HepG2 (cell line): Measurements from ENCODE around the gene ASB8. TPM values are rescaled to one million over a fixed set of nuclear protein-coding genes. Genes with fewer than 3 reads are reported as not detected.

ENCODE experiments used
- ATAC-seq: fragments of 200-7000 bp; cut with Tn5 transposase; 3 replicates; pipeline ENCODE4 v1.9.1; 2020; ENCODE audit warnings: mild to moderate bottlenecking, moderate library complexity
- BruUV-seq: library from RNA; stranded (reverse); fragments of 400-500 nt; replicated peaks from 2 replicates; lab custom pipeline; 2021; lab: Mats Ljungman, UMichigan
- CTCF ChIA-PET: fragments of 300-600 bp; formaldehyde crosslinking; extraction: SDS; loops from one replicate; lab custom pipeline; 2021; ENCODE audit warnings: low total read pairs, inconsistent platforms, low intra/inter-chr PET ratio; lab: Yijun Ruan, JAX
- POLR2A ChIA-PET: fragments of 350-600 bp; sonication (Branson Sonifier 250); formaldehyde crosslinking; loops from one replicate; lab custom pipeline; 2020; ENCODE audit warnings: antibody characterized with exemption, inconsistent platforms; lab: Yijun Ruan, JAX
- DNase-seq: peaks from one replicate; pipeline ENCODE4 v3.0.0-alpha.2; 2015; ENCODE audit warnings: low spot score
- FAIRE-seq: peaks from 3 replicates; lab custom pipeline; 2011; peaks lifted over from hg19 to GRCh38; lab: Jason Lieb, UNC
- H2AFZ ChIP-seq: one replicate; pipeline ENCODE4 v1.6.1; 2011; ENCODE audit warnings: low read length, inconsistent platforms
- H3K27ac ChIP-seq: fragments of 300-600 bp; 3 replicates; pipeline ENCODE4 v1.8.0; 2011; ENCODE audit warnings: mixed run types, mild to moderate bottlenecking, mixed read lengths, low read length, inconsistent platforms; ENCODE audit not compliant: insufficient read depth; ENCODE audit errors: extremely low read length
- H3K27me3 ChIP-seq, 2 experiments: fragments of 200-600 bp in 1 of 2; 2 replicates in 1 of 2; 3 replicates in 1 of 2; pipeline versions ENCODE4 v1.6.0 to v1.8.0; 2011; ENCODE audit warnings: low read length in 2 of 2, mild to moderate bottlenecking in 2 of 2, moderate library complexity in 2 of 2, inconsistent platforms in 1 of 2; ENCODE audit not compliant: insufficient read depth in 2 of 2, control insufficient read depth in 1 of 2
- H3K36me3 ChIP-seq, 2 experiments: fragments of 200-600 bp in 1 of 2; replicated peaks in 1 of 2; 2 replicates in 1 of 2; 3 replicates in 1 of 2; pipeline versions ENCODE4 v1.5.1 to v1.8.0; 2011; ENCODE audit warnings: low read length in 2 of 2, inconsistent platforms in 1 of 2; ENCODE audit not compliant: insufficient read depth in 2 of 2, control insufficient read depth in 1 of 2
- H3K4me1 ChIP-seq: 2 replicates; pipeline ENCODE4 v1.5.1; 2012; ENCODE audit warnings: low read length, inconsistent platforms; ENCODE audit not compliant: insufficient read depth
- H3K4me2 ChIP-seq: 2 replicates; pipeline ENCODE4 v1.6.0; 2011; ENCODE audit warnings: low read depth, low read length, inconsistent platforms
- H3K4me3 ChIP-seq, 3 experiments: fragments of 200-600 bp in 1 of 3; sonication (generic), shearing (Covaris generic) in 1 of 3; replicated peaks in 1 of 3; 2 replicates each; pipeline ENCODE4 v1.5.1; 2011 to 2016; ENCODE audit warnings: low read length in 3 of 3, inconsistent platforms in 2 of 3, low read depth in 2 of 3, mild to moderate bottlenecking in 2 of 3, control low read depth in 1 of 3, mixed read lengths in 1 of 3; ENCODE audit not compliant: insufficient read depth in 1 of 3
- H3K79me2 ChIP-seq: one replicate; pipeline ENCODE4 v1.6.1; 2011; ENCODE audit warnings: low read length, inconsistent platforms; ENCODE audit not compliant: insufficient read depth
- H3K9ac ChIP-seq: 2 replicates; pipeline ENCODE4 v1.6.0; 2011; ENCODE audit warnings: mild to moderate bottlenecking, low read depth, low read length, inconsistent platforms; ENCODE audit not compliant: insufficient read depth
- H3K9me3 ChIP-seq: 2 replicates; pipeline ENCODE4 v1.5.1; 2012; ENCODE audit warnings: mild to moderate bottlenecking, low read length
- H4K20me1 ChIP-seq: 2 replicates; pipeline ENCODE4 v1.6.0; 2011; ENCODE audit warnings: inconsistent platforms, mild to moderate bottlenecking, low read length, moderate library complexity; ENCODE audit not compliant: insufficient read depth
- ATF5 ChIP-seq: sonication (generic); formaldehyde crosslinking; IDR thresholded peaks from 2 replicates; pipeline ENCODE4 v1.4.0; 2020; ENCODE audit warnings: mild to moderate bottlenecking, low read depth, missing genetic modification reagents
- EZH2 ChIP-seq: conservative IDR thresholded peaks from 2 replicates; pipeline ENCODE4 v1.6.1; 2012; ENCODE audit warnings: mild to moderate bottlenecking, low read depth, low read length, moderate library complexity
- MBD4 ChIP-seq: IDR thresholded peaks from 2 replicates; pipeline ENCODE4 v1.6.1; 2012; ENCODE audit warnings: low read length, inconsistent platforms, borderline replicate concordance
- RFXANK ChIP-seq: IDR thresholded peaks from 2 replicates; pipeline ENCODE4 v1.6.1; 2016
- ZUFSP ChIP-seq: sonication (generic); formaldehyde crosslinking; IDR thresholded peaks from 2 replicates; pipeline ENCODE4 v1.9.0; 2021; ENCODE audit warnings: missing genetic modification reagents, mild to moderate bottlenecking, borderline replicate concordance
- WGBS: methylation state at CpG from one replicate; pipeline ENCODE4 v1.1.6; 2017; ENCODE audit warnings: low lambda C conversion rate; 5-methylcytosine and 5-hydroxymethylcytosine counted together
- in situ Hi-C: cut with HindIII; loops from 2 replicates; pipeline ENCODE4 v1.10.0; 2017; ENCODE audit warnings: low pct_unique_long_range_greater_than_20kb; ENCODE audit not compliant: extremely low pct_ligation_motif_present
- intact Hi-C: fragments of 100-400 bp; cut with micrococcal nuclease; formaldehyde crosslinking; loops from one replicate; pipeline ENCODE4 v1.10.0; 2022; ENCODE audit not compliant: unreplicated experiment
- polyA plus RNA-seq, 8 experiments: library from polyadenylated mRNA; depleted of rRNA in 3 of 8; stranded (reverse) in 7 of 8; unstranded in 1 of 8; fragments of >200 nt; fragmentation: Illumina TruSeq in 4 of 8; extraction: Trizol in 4 of 8; gene quantifications; 2 replicates each; pipeline versions ENCODE4 v1.2.1 to v1.2.3, GENCODE V29; 2011 to 2016; ENCODE audit warnings: low read depth in 4 of 8, missing spikeins in 1 of 8, mixed read lengths in 1 of 8; ENCODE audit not compliant: insufficient read depth in 1 of 8
- total RNA-seq, 5 experiments: library from RNA; depleted of rRNA; stranded (reverse); fragments of >200 nt; fragmentation: Illumina TruSeq; extraction: Trizol; gene quantifications; 2 replicates each; pipeline ENCODE4 v1.2.3, GENCODE V29; 2016; ENCODE audit warnings: low read depth in 1 of 5
- TF ChIP-seq, protein P1 (sequence below): sonication (generic); formaldehyde crosslinking; IDR thresholded peaks from 2 replicates; pipeline ENCODE4 v1.4.0; 2020; ENCODE audit warnings: mild to moderate bottlenecking, missing genetic modification reagents
- TF ChIP-seq, protein P2 (sequence below): sonication (generic); formaldehyde crosslinking; IDR thresholded peaks from 2 replicates; pipeline ENCODE4 v1.4.0; 2020; ENCODE audit warnings: missing genetic modification reagents, borderline replicate concordance

The ASB8 gene
- total and polyA plus RNA-seq, 2 of the 13 experiments (the other 11 are each of a cell fraction or from before 2014, with no cell fraction given): 14.0 to 15.5 TPM

DNA sequence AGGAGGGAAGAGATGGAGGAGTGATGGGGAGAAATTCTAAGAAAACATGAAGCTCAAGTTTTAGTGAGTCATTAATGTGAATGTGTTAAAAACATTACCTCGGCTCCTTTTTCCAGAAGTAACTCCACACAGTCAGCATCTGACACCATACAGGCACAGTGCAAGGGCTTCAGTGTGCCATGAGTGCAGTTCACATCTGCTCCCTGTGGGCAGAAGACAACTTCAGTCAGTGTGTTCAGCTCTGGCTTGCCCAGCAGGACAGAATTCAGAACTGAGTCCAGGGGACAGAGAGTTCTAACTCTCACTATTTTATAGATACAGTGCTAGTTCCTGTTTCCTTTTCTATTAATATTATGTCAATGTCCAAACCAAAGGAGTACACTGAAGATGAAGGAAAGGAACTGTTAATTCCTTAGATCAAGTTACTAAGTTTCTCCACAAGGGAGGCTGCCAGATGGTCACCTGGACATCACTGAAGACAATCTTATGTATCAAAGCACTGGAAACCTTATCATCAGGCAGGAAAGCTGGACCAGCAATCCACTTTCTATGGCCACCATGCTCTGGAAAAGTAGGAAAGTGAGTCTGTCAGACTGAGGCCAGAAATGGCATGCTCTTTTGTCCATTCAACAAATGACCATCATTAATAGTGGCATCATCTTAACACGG lies 6.1 kb downstream of the ASB8 start:
- DNase-seq (no peak), ATAC-seq (no peak), FAIRE-seq (no peak)
- Histone ChIP-seq H3K9ac (no peak overlapping the region), H2AFZ (no peak overlapping the region), H3K36me3 (peaks cover 4 to 24% of the 10 kb centered on the region in 2 experiments; a peak in 4 of 5 replicates), H3K79me2 (peaks cover under 1% of the 10 kb centered on the region), H3K4me2 (no peak overlapping the region), H3K4me1 (peaks cover 4% of the 10 kb centered on the region; the same call in 1 of the 2 replicates), H3K27ac (no peak overlapping the region), H3K9me3 (no peaks in the 10 kb centered on the region), H3K27me3 (no peaks in the 10 kb centered on the region), H4K20me1 (no peaks in the 10 kb centered on the region), H3K4me3 (no peak overlapping the region)
- in situ Hi-C loops (no loop called here), intact Hi-C loops (no loop called here)
- no TSS peak for BruUV-seq
- WGBS: 93% methylated on average over 2 of the region's 2 CpGs
- ChIA-PET CTCF (no interaction called here), POLR2A (no interaction called here)
- no peak for TF ChIP-seq EZH2
- TF ChIP-seq ATF5 (CRISPR knock-in tag): no peak
- TF ChIP-seq MBD4: no peak
- no peak for TF ChIP-seq RFXANK (CRISPR knock-in tag)
- TF ChIP-seq, protein P1, sequence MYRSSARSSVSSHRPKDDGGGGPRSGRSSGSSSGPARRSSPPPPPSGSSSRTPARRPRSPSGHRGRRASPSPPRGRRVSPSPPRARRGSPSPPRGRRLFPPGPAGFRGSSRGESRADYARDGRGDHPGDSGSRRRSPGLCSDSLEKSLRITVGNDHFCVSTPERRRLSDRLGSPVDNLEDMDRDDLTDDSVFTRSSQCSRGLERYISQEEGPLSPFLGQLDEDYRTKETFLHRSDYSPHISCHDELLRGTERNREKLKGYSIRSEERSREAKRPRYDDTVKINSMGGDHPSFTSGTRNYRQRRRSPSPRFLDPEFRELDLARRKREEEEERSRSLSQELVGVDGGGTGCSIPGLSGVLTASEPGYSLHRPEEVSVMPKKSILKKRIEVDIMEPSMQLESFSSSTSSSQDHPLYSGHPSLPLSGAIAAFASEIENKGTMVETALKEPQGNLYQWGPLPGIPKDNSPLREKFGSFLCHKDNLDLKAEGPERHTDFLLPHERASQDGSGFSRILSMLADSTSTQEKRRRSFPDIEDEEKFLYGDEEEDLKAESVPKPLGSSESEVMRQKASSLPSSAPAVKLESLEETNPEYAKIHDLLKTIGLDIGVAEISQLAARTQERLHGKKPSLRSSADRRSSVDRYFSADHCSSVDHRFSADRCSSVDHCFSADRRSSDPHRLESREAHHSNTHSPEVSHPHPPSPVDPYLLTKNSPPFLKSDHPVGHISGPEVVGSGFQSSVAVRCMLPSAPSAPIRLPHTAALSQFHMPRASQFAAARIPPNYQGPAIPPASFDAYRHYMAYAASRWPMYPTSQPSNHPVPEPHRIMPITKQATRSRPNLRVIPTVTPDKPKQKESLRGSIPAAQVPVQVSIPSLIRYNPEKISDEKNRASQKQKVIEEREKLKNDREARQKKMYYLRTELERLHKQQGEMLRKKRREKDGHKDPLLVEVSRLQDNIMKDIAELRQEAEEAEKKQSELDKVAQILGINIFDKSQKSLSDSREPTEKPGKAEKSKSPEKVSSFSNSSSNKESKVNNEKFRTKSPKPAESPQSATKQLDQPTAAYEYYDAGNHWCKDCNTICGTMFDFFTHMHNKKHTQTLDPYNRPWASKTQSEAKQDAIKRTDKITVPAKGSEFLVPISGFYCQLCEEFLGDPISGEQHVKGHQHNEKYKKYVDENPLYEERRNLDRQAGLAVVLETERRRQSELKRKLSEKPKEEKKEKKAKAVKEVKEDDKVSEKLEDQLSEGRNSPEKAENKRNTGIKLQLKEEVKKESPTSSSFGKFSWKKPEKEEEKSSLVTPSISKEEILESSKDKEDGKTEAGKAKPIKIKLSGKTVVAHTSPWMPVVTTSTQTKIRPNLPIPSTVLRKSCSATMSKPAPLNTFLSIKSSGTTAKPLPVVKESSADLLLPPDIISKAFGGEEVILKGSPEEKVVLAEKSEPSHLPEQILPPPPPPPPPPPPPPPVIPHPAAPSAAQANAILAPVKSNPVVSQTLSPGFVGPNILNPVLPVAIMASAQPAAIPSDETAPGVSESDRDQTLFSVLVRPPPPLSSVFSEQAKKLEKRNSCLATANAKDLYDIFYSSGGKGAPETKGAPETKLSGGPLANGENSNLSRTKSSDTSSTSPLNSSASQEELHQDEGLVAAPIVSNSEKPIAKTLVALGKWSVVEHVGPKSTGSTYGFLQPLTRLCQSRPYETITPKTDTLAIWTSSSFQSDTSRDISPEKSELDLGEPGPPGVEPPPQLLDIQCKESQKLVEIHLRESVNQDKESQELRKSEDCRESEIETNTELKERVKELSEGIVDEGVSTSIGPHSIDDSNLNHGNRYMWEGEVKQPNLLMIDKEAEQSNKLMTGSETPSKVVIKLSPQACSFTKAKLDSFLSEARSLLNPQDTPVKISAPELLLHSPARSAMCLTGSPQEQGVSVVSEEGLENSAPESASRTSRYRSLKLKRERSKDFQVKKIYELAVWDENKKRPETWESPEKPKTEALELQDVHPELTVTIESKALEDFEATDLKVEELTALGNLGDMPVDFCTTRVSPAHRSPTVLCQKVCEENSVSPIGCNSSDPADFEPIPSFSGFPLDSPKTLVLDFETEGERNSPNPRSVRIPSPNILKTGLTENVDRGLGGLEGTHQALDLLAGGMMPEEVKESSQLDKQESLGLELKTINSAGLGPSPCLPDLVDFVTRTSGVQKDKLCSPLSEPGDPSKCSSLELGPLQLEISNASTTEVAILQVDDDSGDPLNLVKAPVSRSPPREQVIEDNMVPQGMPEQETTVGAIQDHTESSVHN (CRISPR knock-in tag): no peak
- no peak for TF ChIP-seq ZUFSP (CRISPR knock-in tag)
- TF ChIP-seq, protein P2, sequence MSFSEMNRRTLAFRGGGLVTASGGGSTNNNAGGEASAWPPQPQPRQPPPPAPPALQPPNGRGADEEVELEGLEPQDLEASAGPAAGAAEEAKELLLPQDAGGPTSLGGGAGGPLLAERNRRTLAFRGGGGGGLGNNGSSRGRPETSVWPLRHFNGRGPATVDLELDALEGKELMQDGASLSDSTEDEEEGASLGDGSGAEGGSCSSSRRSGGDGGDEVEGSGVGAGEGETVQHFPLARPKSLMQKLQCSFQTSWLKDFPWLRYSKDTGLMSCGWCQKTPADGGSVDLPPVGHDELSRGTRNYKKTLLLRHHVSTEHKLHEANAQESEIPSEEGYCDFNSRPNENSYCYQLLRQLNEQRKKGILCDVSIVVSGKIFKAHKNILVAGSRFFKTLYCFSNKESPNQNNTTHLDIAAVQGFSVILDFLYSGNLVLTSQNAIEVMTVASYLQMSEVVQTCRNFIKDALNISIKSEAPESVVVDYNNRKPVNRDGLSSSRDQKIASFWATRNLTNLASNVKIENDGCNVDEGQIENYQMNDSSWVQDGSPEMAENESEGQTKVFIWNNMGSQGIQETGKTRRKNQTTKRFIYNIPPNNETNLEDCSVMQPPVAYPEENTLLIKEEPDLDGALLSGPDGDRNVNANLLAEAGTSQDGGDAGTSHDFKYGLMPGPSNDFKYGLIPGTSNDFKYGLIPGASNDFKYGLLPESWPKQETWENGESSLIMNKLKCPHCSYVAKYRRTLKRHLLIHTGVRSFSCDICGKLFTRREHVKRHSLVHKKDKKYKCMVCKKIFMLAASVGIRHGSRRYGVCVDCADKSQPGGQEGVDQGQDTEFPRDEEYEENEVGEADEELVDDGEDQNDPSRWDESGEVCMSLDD (CRISPR knock-in tag): no peak
